GM23338 (cell line): ENCODE measurements around the gene CPLX4. TPM values are rescaled to one million over a fixed set of nuclear protein-coding genes. Genes with fewer than 3 reads are reported as not detected.

Experiments
- ATAC-seq: fragments of 200-7000 bp; cut with Tn5 transposase; 3 replicates; pipeline ENCODE4 v1.9.1; 2020
- DNase-seq: peaks from one replicate; pipeline ENCODE4 v3.0.0-alpha.2; 2015; ENCODE audit warnings: low spot score
- H2AFZ ChIP-seq: fragments of 200-600 bp; sonication (generic); 2 replicates; pipeline ENCODE4 v1.8.0; 2016; ENCODE audit warnings: antibody characterized with exemption, mild to moderate bottlenecking, moderate library complexity
- H3F3A ChIP-seq: fragments of 200-600 bp; sonication (generic); replicated peaks from 2 replicates; pipeline ENCODE4 v1.8.0; 2017; ENCODE audit warnings: antibody characterized with exemption, mixed run types, low read depth
- H3K27ac ChIP-seq: fragments of 200-600 bp; sonication (generic); 2 replicates; pipeline ENCODE4 v1.6.1; 2016; ENCODE audit warnings: low read depth
- H3K27me3 ChIP-seq: fragments of 200-600 bp; sonication (generic); 2 replicates; pipeline ENCODE4 v1.8.0; 2016; ENCODE audit warnings: mild to moderate bottlenecking, mixed run types, moderate library complexity; ENCODE audit not compliant: insufficient read depth
- H3K36me3 ChIP-seq: fragments of 200-600 bp; sonication (generic); 2 replicates; pipeline ENCODE4 v1.8.0; 2016; ENCODE audit warnings: mild to moderate bottlenecking; ENCODE audit not compliant: insufficient read depth
- H3K4me1 ChIP-seq: fragments of 200-600 bp; sonication (generic); 2 replicates; pipeline ENCODE4 v1.8.0; 2016; ENCODE audit warnings: mild to moderate bottlenecking, moderate library complexity; ENCODE audit not compliant: insufficient read depth
- H3K4me2 ChIP-seq: fragments of 200-600 bp; sonication (generic); 2 replicates; pipeline ENCODE4 v1.7.1; 2017; ENCODE audit warnings: mixed run types
- H3K4me3 ChIP-seq: fragments of 200-600 bp; sonication (generic); 2 replicates; pipeline ENCODE4 v1.6.1; 2016; ENCODE audit warnings: mixed run types
- H3K79me2 ChIP-seq: fragments of 200-600 bp; sonication (generic); replicated peaks from 2 replicates; pipeline ENCODE4 v1.8.0; 2017; ENCODE audit warnings: mild to moderate bottlenecking; ENCODE audit not compliant: insufficient read depth
- H3K9me2 ChIP-seq: fragments of 200-600 bp; sonication (generic); 2 replicates; pipeline ENCODE4 v1.8.0; 2017; ENCODE audit not compliant: insufficient read depth
- H4K20me1 ChIP-seq: fragments of 200-600 bp; sonication (generic); replicated peaks from 2 replicates; pipeline ENCODE4 v1.8.0; 2017; ENCODE audit warnings: mild to moderate bottlenecking; ENCODE audit not compliant: insufficient read depth
- H3K27ac Mint-ChIP-seq: 2 replicates; pipeline ENCODE4 v1.8.0; 2020; ENCODE audit warnings: inconsistent platforms, mild to moderate bottlenecking, moderate library complexity, mixed read lengths
- H3K27me3 Mint-ChIP-seq: 3 replicates; pipeline ENCODE4 v1.8.0; 2022; ENCODE audit warnings: low read depth, mild to moderate bottlenecking, moderate library complexity, mixed read lengths, inconsistent platforms; ENCODE audit not compliant: insufficient read depth, poor library complexity
- H3K36me3 Mint-ChIP-seq: 3 replicates; pipeline ENCODE4 v1.8.0; 2021; ENCODE audit warnings: low read depth, mild to moderate bottlenecking, inconsistent platforms, moderate library complexity, mixed read lengths
- H3K4me1 Mint-ChIP-seq: 3 replicates; pipeline ENCODE4 v1.8.0; 2020; ENCODE audit warnings: mild to moderate bottlenecking, inconsistent platforms, mixed read lengths
- H3K4me3 Mint-ChIP-seq: 3 replicates; pipeline ENCODE4 v1.8.0; 2021; ENCODE audit warnings: moderate library complexity, mild to moderate bottlenecking, inconsistent platforms, mixed read lengths
- H3K9me3 Mint-ChIP-seq: 3 replicates; pipeline ENCODE4 v1.8.0; 2020; ENCODE audit warnings: moderate library complexity, mild to moderate bottlenecking, inconsistent platforms, mixed read lengths
- CTCF ChIP-seq, 2 experiments: fragments of 200-600 bp in 1 of 2; sonication (generic) in 1 of 2; conservative IDR thresholded peaks; 2 replicates each; pipeline versions ENCODE4 v1.5.1 to v1.6.1; 2016 to 2017; ENCODE audit warnings: antibody characterized with exemption in 2 of 2, low read depth in 2 of 2, mild to moderate bottlenecking in 2 of 2, moderate library complexity in 1 of 2
- ETS1 ChIP-seq: IDR thresholded peaks from 2 replicates; pipeline ENCODE4 v1.6.1; 2016; ENCODE audit warnings: antibody characterized with exemption
- EZH2 ChIP-seq: fragments of 200-600 bp; sonication (generic); IDR thresholded peaks from one replicate; pipeline ENCODE4 v1.8.0; 2017; ENCODE audit warnings: antibody characterized with exemption, mild to moderate bottlenecking, low read depth; ENCODE audit not compliant: unreplicated experiment
- JUNB ChIP-seq: IDR thresholded peaks from one replicate; pipeline ENCODE4 v1.6.1; 2016; ENCODE audit warnings: antibody characterized with exemption; ENCODE audit not compliant: unreplicated experiment
- NANOG ChIP-seq: IDR thresholded peaks from 2 replicates; pipeline ENCODE4 v1.6.1; 2016; ENCODE audit warnings: antibody characterized with exemption, borderline replicate concordance
- REST ChIP-seq: IDR thresholded peaks from one replicate; pipeline ENCODE4 v1.6.1; 2018; ENCODE audit warnings: antibody characterized with exemption; ENCODE audit not compliant: unreplicated experiment
- STAT1 ChIP-seq: IDR thresholded peaks from one replicate; pipeline ENCODE4 v1.6.1; 2016; ENCODE audit warnings: antibody characterized with exemption; ENCODE audit not compliant: unreplicated experiment
- ZNF114 ChIP-seq: fragments of 250-450 bp; sonication (Bioruptor Pico); IDR thresholded peaks from 2 replicates; pipeline ENCODE4 v1.5.0; 2020; ENCODE audit warnings: mild to moderate bottlenecking, moderate library complexity
- ZNF331 ChIP-seq: fragments of 250-450 bp; sonication (Bioruptor Pico); IDR thresholded peaks from 2 replicates; pipeline ENCODE4 v1.5.0; 2020; ENCODE audit warnings: low read depth, mild to moderate bottlenecking, moderate library complexity
- polyA plus RNA-seq: library from polyadenylated mRNA; unstranded; fragments of >200 nt; fragmentation: Nextera tagmentation; extraction: Ambion mirVana; gene quantifications from 2 replicates; pipeline ENCODE4 v1.2.1, GENCODE V29; 2016
- total RNA-seq: library from RNA; depleted of rRNA; stranded (reverse); fragments of >200 nt; shearing (Covaris generic); gene quantifications from 2 replicates; pipeline ENCODE4 v1.2.3, GENCODE V29; 2014

The CPLX4 gene
- total and polyA plus RNA-seq, 2 experiments from 2014 or later: not detected

GRCh38 chr18:59325965-59326364 is 7.5 kb upstream of the CPLX4 start:
- Histone ChIP-seq H4K20me1 (no peaks in the 10 kb centered on the region), H3K4me3 (no peak overlapping the region), H3K36me3 (0 out of 2 replicates have a peak, but pooled peaks cover 10% of the 10 kb centered on the region), H3K79me2 (no peaks in the 10 kb centered on the region), H3K4me1 (no peaks in the 10 kb centered on the region), H3K9me2 (peaks cover 7% of the 10 kb centered on the region; the same call in 1 of the 2 replicates), H2AFZ (no peak overlapping the region), H3K27ac (no peak overlapping the region), H3K4me2 (no peak overlapping the region), H3F3A (no peaks in the 10 kb centered on the region), H3K27me3 (no peaks in the 10 kb centered on the region)
- ATAC-seq (no peak), DNase-seq (no peak)
- peaks cover 4% of the 10 kb centered on the region; the same call in 2 of the 3 replicates for H3K4me1 Mint-ChIP-seq
- no peaks in the 10 kb centered on the region for H3K9me3 Mint-ChIP-seq
- no peak overlapping the region for H3K27ac Mint-ChIP-seq
- no peak overlapping the region for H3K4me3 Mint-ChIP-seq
- no peak for TF ChIP-seq ZNF114
- no peak for TF ChIP-seq JUNB
- no peak for TF ChIP-seq ZNF331 (CRISPR knock-in tag)
- no peak for TF ChIP-seq REST
- TF ChIP-seq CTCF (conservative IDR thresholded peaks at IDR 0.05; ENCODE audit: low read depth in 2 of 2): no peak
- no peak for TF ChIP-seq EZH2
- H3K36me3 Mint-ChIP-seq: peaks cover 23% of the 10 kb centered on the region; the same call in 2 of the 3 replicates
- H3K27me3 Mint-ChIP-seq: no peaks in the 10 kb centered on the region

GRCh38 chr18:59324623-59324971 is 6.1 kb upstream of the CPLX4 start:
- no peaks in the 10 kb centered on the region for H3K79me2 ChIP-seq
- no peaks in the 10 kb centered on the region for H3F3A ChIP-seq
- Mint-ChIP-seq H3K36me3 (peaks cover 23% of the 10 kb centered on the region; the same call in 2 of the 3 replicates), H3K27me3 (no peaks in the 10 kb centered on the region), H3K9me3 (no peaks in the 10 kb centered on the region), H3K27ac (no peak overlapping the region), H3K4me3 (no peak overlapping the region), H3K4me1 (peaks cover 4% of the 10 kb centered on the region; the same call in 2 of the 3 replicates)
- DNase-seq: no peak
- peaks cover 14% of the 10 kb centered on the region; the same call in 1 of the 2 replicates for H3K9me2 ChIP-seq
- TF ChIP-seq NANOG (no peak), ZNF114 (no peak), STAT1 (no peak), CTCF (conservative IDR thresholded peaks at IDR 0.05; ENCODE audit: low read depth in 2 of 2) (no peak), ETS1 (no peak)
- no peak overlapping the region for H3K4me2 ChIP-seq
- no peak overlapping the region for H3K4me3 ChIP-seq
- H3K27me3 ChIP-seq: no peaks in the 10 kb centered on the region
- no peaks in the 10 kb centered on the region for H3K4me1 ChIP-seq
- 0 out of 2 replicates have a peak, but pooled peaks cover 5% of the 10 kb centered on the region for H3K36me3 ChIP-seq
- no peak; the same call in 2 of the 3 replicates for ATAC-seq
- H2AFZ ChIP-seq: no peak overlapping the region
- no peak overlapping the region for H3K27ac ChIP-seq
- no peaks in the 10 kb centered on the region for H4K20me1 ChIP-seq
